Heart left ventricle (tissue), 13 donors: ENCODE measurements around the gene F12.

Experiments
- CTCF ChIP-seq, 12 donors: fragments of 200-600 bp; sonication (generic) in 4 of 12; IDR thresholded peaks; one replicate each; pipeline versions ENCODE4 v1.5.0 to v1.8.0; 2018 to 2022; ENCODE audit warnings: antibody characterized with exemption in 12 of 12, mild to moderate bottlenecking in 5 of 12
- POLR2A ChIP-seq, 2 donors: fragments of 450-650 bp; IDR thresholded peaks; one replicate each; pipeline ENCODE4 v1.6.1; 2017; ENCODE audit warnings: antibody characterized with exemption in 2 of 2, mild to moderate bottlenecking in 2 of 2, moderate library complexity in 2 of 2
- donor health status: ischemic (EF 13 %, LVEDD 7.1; RV severe dilation, severe dysfunction).
- donor health status: DM: no; HTN: yes; CAD: no.
- donor health status: DM: no; HTN: no; CAD: no.
- donor health status: ischemic (EF 25% LVEDD 6.9; RV normal size, moderate dysfunction).
- donor health status: ischemic (EF 25% LVEDD 5.7; RV mildly dilated, moderate dysfunction).
- donor health status: ischemic (EF 35%, LVEDD 5.7; RV mildly dilated, moderate dysfunction).
- donor health status: nonischemic (EF 11% LVEDD 7.7; RV severe dilation, severe dysfunction).
- donor health status: DM: yes; HTN: yes; CAD: no.
- donor health status: PGD.
- donor health status: ischemic (EF 29% LVEDD 5.4; RV normal size, mild dysfunction).
- donor health status: nonischemic (EF 23%, LVEDD 6.1; RV moderate dilation, normal function).

GRCh38 chr5:177355162-177355867 lies 54.0 kb downstream of the F12 start:
- TF ChIP-seq POLR2A (IDR thresholded peaks at IDR 0.05), result no peak
- TF ChIP-seq CTCF (IDR thresholded peaks at IDR 0.05), result no peak
